GM18505 (cell line): Measurements from ENCODE around the gene SLC37A3.
"Not testable (repeated sequence)": the region's sequence is repeated elsewhere in the genome, so short reads cannot be mapped to it uniquely, and the experiment has no call there.

Experiments used
- ATAC-seq: cut with Tn5 transposase; IDR thresholded peaks from one replicate; pipeline ENCODE4 v1.9.1; 2021; ENCODE audit not compliant: unreplicated experiment
- POLR2A ChIP-seq: IDR thresholded peaks from 4 replicates; pipeline ENCODE4 v1.6.1; 2011; ENCODE audit warnings: borderline replicate concordance; ENCODE audit not compliant: insufficient read depth, insufficient read length; ENCODE audit errors: extremely low read depth

SLC37A3 gene

GRCh38 chr7:140347218-140347617 lies 51.1 kb downstream of the SLC37A3 start:
- no peak for TF ChIP-seq POLR2A
- no peak for ATAC-seq

GRCh38 chr7:140345426-140345825 lies 52.9 kb downstream of the SLC37A3 start:
- TF ChIP-seq POLR2A: no peak
- ATAC-seq: no peak

- ATAC-seq: no peak
These were observed 55.4 kb downstream of the SLC37A3 start for GRCh38 chr7:140342727-140343514.

GRCh38 chr7:140338959-140339358 lies 59.4 kb downstream of the SLC37A3 start:
- ATAC-seq: not testable (repeated sequence)

More at GRCh38 chr7:140342727-140343514, 55.4 kb downstream of the SLC37A3 start:
- no peak for TF ChIP-seq POLR2A

GRCh38 chr7:140334341-140335057 lies 63.8 kb downstream of the SLC37A3 start:
- ATAC-seq: no peak
- TF ChIP-seq POLR2A: no peak

GRCh38 chr7:140333686-140334085 lies 64.6 kb downstream of the SLC37A3 start:
- no peak for TF ChIP-seq POLR2A
- ATAC-seq: no peak

GRCh38 chr7:140333223-140333622 lies 65.1 kb downstream of the SLC37A3 start:
- ATAC-seq: no peak
- no peak for TF ChIP-seq POLR2A

- ATAC-seq: no peak
- TF ChIP-seq POLR2A: no peak
These were observed 67.7 kb downstream of the SLC37A3 start for GRCh38 chr7:140330595-140330994.

- TF ChIP-seq POLR2A: no peak
- no peak for ATAC-seq
These were observed 68.2 kb downstream of the SLC37A3 start for GRCh38 chr7:140330128-140330527.

- TF ChIP-seq POLR2A: no peak
These were observed 71.1 kb downstream of the SLC37A3 start for GRCh38 chr7:140327261-140327661.

GRCh38 chr7:140326116-140326928 lies 72.0 kb downstream of the SLC37A3 start:
- ATAC-seq: no peak
- TF ChIP-seq POLR2A: no peak

More at GRCh38 chr7:140327261-140327661, 71.1 kb downstream of the SLC37A3 start:
- no peak for ATAC-seq

- TF ChIP-seq POLR2A: no peak
- ATAC-seq: no peak
These were observed 72.7 kb downstream of the SLC37A3 start for GRCh38 chr7:140325600-140325999.

GRCh38 chr7:140324714-140325113 lies 73.6 kb downstream of the SLC37A3 start:
- ATAC-seq: no peak
- no peak for TF ChIP-seq POLR2A
